Subcutaneous adipose tissue (tissue), 4 donors: ENCODE data around the gene VPS8. TPM values are rescaled to one million over a fixed set of nuclear protein-coding genes. Genes with fewer than 3 reads are reported as not detected.

Source experiments
- CTCF ChIP-seq: fragments of 450-650 bp; IDR thresholded peaks from one replicate; pipeline ENCODE4 v1.5.1; 2016; ENCODE audit warnings: low read depth, mild to moderate bottlenecking, control low read depth, antibody characterized with exemption, moderate library complexity
- total RNA-seq, 4 donors: library from RNA; depleted of rRNA; stranded (reverse); fragments of >200 nt; gene quantifications; one replicate each; pipeline ENCODE4 v1.1.0, GENCODE V29; 2016

Gene VPS8
- total RNA-seq, 4 donors from 2014 or later = 60.3 to 89.4 (median 66.2) TPM

GRCh38 chr3:184777566-184778356 is 34.2 kb upstream of the VPS8 start:
- TF ChIP-seq CTCF = no peak

GRCh38 chr3:184778426-184779332 is 33.3 kb upstream of the VPS8 start:
- TF ChIP-seq CTCF = no peak

- no peak for TF ChIP-seq CTCF
These were observed 30.9 kb upstream of the VPS8 start for GRCh38 chr3:184780981-184781515.

- TF ChIP-seq CTCF = no peak
These were observed 30.2 kb upstream of the VPS8 start for GRCh38 chr3:184781801-184782200.

GRCh38 chr3:184783319-184783718 is 28.6 kb upstream of the VPS8 start:
- TF ChIP-seq CTCF = no peak

GRCh38 chr3:184784731-184785500 is 27.1 kb upstream of the VPS8 start:
- no peak for TF ChIP-seq CTCF
